Upper lobe of left lung (tissue), 4 donors: ENCODE results near the gene HFM1.
"Not testable (repeated sequence)": the region's sequence is repeated elsewhere in the genome, so short reads cannot be mapped to it uniquely, and the experiment has no call there.

ENCODE experiments used
- POLR2A ChIP-seq, 4 donors: fragments of 450-650 bp; IDR thresholded peaks; one replicate each; pipeline ENCODE4 v1.5.1; 2016 to 2017; ENCODE audit warnings: antibody characterized with exemption in 4 of 4, mild to moderate bottlenecking in 2 of 4
- TF ChIP-seq, protein P1 (sequence below), 6 experiments: fragments of 450-650 bp in 4 of 6; fragments of 200-600 bp in 2 of 6; sonication (generic) in 2 of 6; IDR thresholded peaks; one replicate each; pipeline ENCODE4 v1.5.1; 2016 to 2019; ENCODE audit warnings: antibody characterized with exemption in 6 of 6

DNA sequence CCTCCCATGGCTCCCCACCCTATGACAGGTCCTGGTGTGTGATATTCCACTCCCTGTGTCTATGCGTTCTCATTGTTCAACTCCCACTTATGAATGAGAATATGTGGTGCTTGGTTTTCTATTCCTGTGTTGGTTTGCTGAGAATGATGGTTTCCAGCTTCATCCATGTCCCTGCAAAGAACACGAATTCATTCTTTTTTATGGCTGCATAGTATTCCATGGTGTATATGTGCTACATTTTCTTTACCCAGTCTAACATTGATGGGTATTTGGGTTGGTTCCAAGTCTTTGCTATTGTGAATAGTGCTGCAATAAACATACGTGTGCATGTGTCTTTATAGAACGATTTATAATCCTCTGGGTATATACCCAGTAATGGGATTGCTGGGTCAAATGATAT, 17.9 kb upstream of the HFM1 start:
- not testable (repeated sequence) for TF ChIP-seq POLR2A (IDR thresholded peaks at IDR 0.05)
- TF ChIP-seq, protein P1, sequence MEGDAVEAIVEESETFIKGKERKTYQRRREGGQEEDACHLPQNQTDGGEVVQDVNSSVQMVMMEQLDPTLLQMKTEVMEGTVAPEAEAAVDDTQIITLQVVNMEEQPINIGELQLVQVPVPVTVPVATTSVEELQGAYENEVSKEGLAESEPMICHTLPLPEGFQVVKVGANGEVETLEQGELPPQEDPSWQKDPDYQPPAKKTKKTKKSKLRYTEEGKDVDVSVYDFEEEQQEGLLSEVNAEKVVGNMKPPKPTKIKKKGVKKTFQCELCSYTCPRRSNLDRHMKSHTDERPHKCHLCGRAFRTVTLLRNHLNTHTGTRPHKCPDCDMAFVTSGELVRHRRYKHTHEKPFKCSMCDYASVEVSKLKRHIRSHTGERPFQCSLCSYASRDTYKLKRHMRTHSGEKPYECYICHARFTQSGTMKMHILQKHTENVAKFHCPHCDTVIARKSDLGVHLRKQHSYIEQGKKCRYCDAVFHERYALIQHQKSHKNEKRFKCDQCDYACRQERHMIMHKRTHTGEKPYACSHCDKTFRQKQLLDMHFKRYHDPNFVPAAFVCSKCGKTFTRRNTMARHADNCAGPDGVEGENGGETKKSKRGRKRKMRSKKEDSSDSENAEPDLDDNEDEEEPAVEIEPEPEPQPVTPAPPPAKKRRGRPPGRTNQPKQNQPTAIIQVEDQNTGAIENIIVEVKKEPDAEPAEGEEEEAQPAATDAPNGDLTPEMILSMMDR (IDR thresholded peaks at IDR 0.05) = not testable (repeated sequence)
